Transverse colon (tissue), 4 donors: Measurements from ENCODE around the gene TTC39C.

Source experiments
- CTCF ChIP-seq, 5 experiments: fragments of 200-600 bp in 3 of 5; fragments of 450-650 bp in 2 of 5; sonication (generic) in 3 of 5; IDR thresholded peaks; 1 replicate in 2 of 5; 2 replicates in 3 of 5; pipeline ENCODE4 v1.5.1; 2016 to 2017; ENCODE audit warnings: antibody characterized with exemption in 5 of 5, inconsistent platforms in 3 of 5, mild to moderate bottlenecking in 2 of 5, moderate library complexity in 1 of 5
- POLR2A ChIP-seq: fragments of 450-650 bp; IDR thresholded peaks from one replicate; pipeline ENCODE4 v1.6.1; 2016; ENCODE audit warnings: antibody characterized with exemption, mild to moderate bottlenecking, moderate library complexity
- POLR2AphosphoS5 ChIP-seq, 3 donors: sonication (generic); formaldehyde crosslinking; IDR thresholded peaks; one replicate each; pipeline ENCODE4 v1.6.1; 2016; ENCODE audit warnings: antibody characterized with exemption in 3 of 3

GRCh38 chr18:23966909-23967308, 47.6 kb upstream of the TTC39C start:
- TF ChIP-seq CTCF (IDR thresholded peaks at IDR 0.05) (no peak), POLR2AphosphoS5 (IDR thresholded peaks at IDR 0.05) (no peak), POLR2A (no peak)
